Endothelial cell of umbilical vein (primary cell): ENCODE measurements around the gene DPP6. TPM values are rescaled to one million over a fixed set of nuclear protein-coding genes. Genes with fewer than 3 reads are reported as not detected.

Experiments used
- BruUV-seq: library from RNA; stranded (reverse); fragments of 400-500 nt; replicated peaks from 2 replicates; lab custom pipeline; 2021; lab: Mats Ljungman, UMichigan
- CTCF ChIA-PET: fragments of 300-600, 350-600 bp; sonication (Branson Sonifier 250); formaldehyde crosslinking; loops from one replicate; lab custom pipeline; 2021; ENCODE audit warnings: antibody characterized with exemption, inconsistent platforms; lab: Charles Lee
- POLR2A ChIA-PET: fragments of 300-600, 350-600 bp; sonication (Branson Sonifier 250); formaldehyde crosslinking; loops from one replicate; lab custom pipeline; 2021; ENCODE audit warnings: antibody characterized with exemption, inconsistent platforms; lab: Charles Lee
- DNase-seq: peaks from one replicate; pipeline ENCODE4 v3.0.0-alpha.2; 2011; ENCODE audit warnings: low read depth, low spot score
- FAIRE-seq: peaks from 2 replicates; lab custom pipeline; 2011; peaks lifted over from hg19 to GRCh38; lab: Jason Lieb, UNC
- H2AFZ ChIP-seq: 2 replicates; pipeline ENCODE4 v1.6.0; 2012; ENCODE audit warnings: low read depth, low read length, control low read depth, inconsistent platforms
- H3K27ac ChIP-seq: 2 replicates; pipeline ENCODE4 v1.5.1; 2011; ENCODE audit warnings: low read depth, mild to moderate bottlenecking, control low read depth, low read length, moderate library complexity; ENCODE audit not compliant: insufficient read depth
- H3K27me3 ChIP-seq, 2 experiments: 2 replicates each; pipeline versions ENCODE4 v1.6.0 to v1.6.1; 2011; ENCODE audit warnings: low read length in 2 of 2, mixed read lengths in 1 of 2; ENCODE audit not compliant: control insufficient read depth in 2 of 2, insufficient read depth in 2 of 2
- H3K36me3 ChIP-seq, 2 experiments: 2 replicates in 1 of 2; 3 replicates in 1 of 2; pipeline ENCODE4 v1.5.1; 2011; ENCODE audit warnings: low read length in 2 of 2, mild to moderate bottlenecking in 1 of 2, moderate library complexity in 1 of 2; ENCODE audit not compliant: control insufficient read depth in 2 of 2, insufficient read depth in 2 of 2; ENCODE audit errors: extremely low read depth in 1 of 2
- H3K4me1 ChIP-seq: 3 replicates; pipeline ENCODE4 v1.5.1; 2011; ENCODE audit warnings: mild to moderate bottlenecking, low read length; ENCODE audit not compliant: control insufficient read depth, insufficient read depth; ENCODE audit errors: extremely low read depth
- H3K4me2 ChIP-seq: 2 replicates; pipeline ENCODE4 v1.6.1; 2011; ENCODE audit warnings: low read length, control low read depth, mixed read lengths; ENCODE audit not compliant: insufficient read depth
- H3K4me3 ChIP-seq, 3 experiments: fragments of 200-600 bp in 1 of 3; sonication (generic), shearing (Covaris generic) in 1 of 3; replicated peaks in 1 of 3; 2 replicates each; pipeline ENCODE4 v1.5.1; 2011 to 2016; ENCODE audit warnings: control low read depth in 3 of 3, low read length in 3 of 3, mild to moderate bottlenecking in 2 of 3, inconsistent platforms in 1 of 3, low read depth in 1 of 3, moderate library complexity in 1 of 3; ENCODE audit not compliant: insufficient read depth in 1 of 3
- H3K79me2 ChIP-seq: 2 replicates; pipeline ENCODE4 v1.6.0; 2012; ENCODE audit warnings: low read length, inconsistent platforms; ENCODE audit not compliant: control insufficient read depth, insufficient read depth
- H3K9ac ChIP-seq: replicated peaks from 2 replicates; pipeline ENCODE3; 2011; ENCODE audit warnings: low read length, control low read depth; ENCODE audit not compliant: insufficient read depth; ENCODE audit errors: extremely low read depth
- H3K9me1 ChIP-seq: replicated peaks from 3 replicates; pipeline ENCODE4 v1.6.0; 2011; ENCODE audit warnings: mild to moderate bottlenecking, low read length; ENCODE audit not compliant: control insufficient read depth, insufficient read depth; ENCODE audit errors: extremely low read depth
- H3K9me3 ChIP-seq: replicated peaks from 2 replicates; pipeline ENCODE4 v1.5.1; 2012; ENCODE audit warnings: low read length, inconsistent platforms; ENCODE audit not compliant: control insufficient read depth, insufficient read depth
- H4K20me1 ChIP-seq: replicated peaks from 2 replicates; pipeline ENCODE3; 2011; ENCODE audit warnings: mild to moderate bottlenecking, low read length; ENCODE audit not compliant: control insufficient read depth, insufficient read depth; ENCODE audit errors: extremely low read depth
- EZH2 ChIP-seq: IDR thresholded peaks from 2 replicates; pipeline ENCODE4 v1.6.1; 2012; ENCODE audit warnings: borderline replicate concordance, low read depth, mild to moderate bottlenecking, moderate library complexity, low read length, inconsistent platforms; ENCODE audit not compliant: severe bottlenecking
- FOS ChIP-seq: IDR thresholded peaks from 2 replicates; pipeline ENCODE4 v1.6.1; 2011; ENCODE audit warnings: mild to moderate bottlenecking, low read length, moderate library complexity, borderline replicate concordance; ENCODE audit not compliant: insufficient read depth
- GATA2 ChIP-seq: IDR thresholded peaks from 2 replicates; pipeline ENCODE4 v1.7.0; 2011; ENCODE audit warnings: low read depth, mild to moderate bottlenecking, moderate library complexity, mixed read lengths, low read length; ENCODE audit not compliant: insufficient read length, insufficient read depth
- JUN ChIP-seq: IDR thresholded peaks from 2 replicates; pipeline ENCODE4 v1.6.1; 2011; ENCODE audit warnings: borderline replicate concordance, low read depth; ENCODE audit not compliant: insufficient read length, insufficient read depth
- MYC ChIP-seq: IDR thresholded peaks from one replicate; pipeline ENCODE4 v1.6.1; 2011; ENCODE audit warnings: mild to moderate bottlenecking, low read depth, low read length
- POLR2A ChIP-seq: IDR thresholded peaks from 2 replicates; pipeline ENCODE4 v1.6.1; 2012; ENCODE audit warnings: low read depth, mild to moderate bottlenecking, control low read depth, low read length
- POLR2AphosphoS5 ChIP-seq: IDR thresholded peaks from 2 replicates; pipeline ENCODE4 v1.6.1; 2012; ENCODE audit warnings: low read depth, mild to moderate bottlenecking, control low read depth, low read length, moderate library complexity; ENCODE audit not compliant: insufficient read depth
- dilution Hi-C: fragments of 300-500 bp; cut with MboI; formaldehyde crosslinking; loops from one replicate; pipeline ENCODE4 v1.15.0; 2019; ENCODE audit warnings: low sequenced_read_pairs; ENCODE audit not compliant: extremely low pct_ligation_motif_present
- intact Hi-C: fragments of 100-400 bp; cut with micrococcal nuclease; formaldehyde crosslinking; loops from one replicate; pipeline ENCODE4 v1.10.0; 2022
- polyA plus RNA-seq, 4 experiments: library from polyadenylated mRNA; depleted of rRNA in 3 of 4; stranded (reverse) in 3 of 4; unstranded in 1 of 4; fragments of >200 nt; gene quantifications; 2 replicates each; pipeline versions ENCODE4 v1.2.1 to v1.2.3, GENCODE V29; 2011 to 2012; ENCODE audit warnings: missing spikeins in 1 of 4
- total RNA-seq: library from RNA; stranded (reverse); gene quantifications from 2 replicates; pipeline ENCODE4 v1.2.3, GENCODE V29; 2021
- TF ChIP-seq, protein P1 (sequence below), 2 donors: IDR thresholded peaks; 1 replicate in 1 of 2; 2 replicates in 1 of 2; pipeline ENCODE4 v1.5.1; 2011; ENCODE audit warnings: low read length in 2 of 2, mild to moderate bottlenecking in 2 of 2, moderate library complexity in 2 of 2, control low read depth in 1 of 2, inconsistent platforms in 1 of 2, low read depth in 1 of 2; ENCODE audit not compliant: insufficient read depth in 1 of 2; ENCODE audit errors: extremely low read depth in 1 of 2
- TF ChIP-seq, protein P2 (sequence below): IDR thresholded peaks from 2 replicates; pipeline ENCODE4 v1.6.1; 2011; ENCODE audit not compliant: insufficient read depth, insufficient read length

The DPP6 gene
- total and polyA plus RNA-seq, 2 donors (not counting 3 experiments of a cell fraction or from before 2014, with no cell fraction given): not detected

DNA sequence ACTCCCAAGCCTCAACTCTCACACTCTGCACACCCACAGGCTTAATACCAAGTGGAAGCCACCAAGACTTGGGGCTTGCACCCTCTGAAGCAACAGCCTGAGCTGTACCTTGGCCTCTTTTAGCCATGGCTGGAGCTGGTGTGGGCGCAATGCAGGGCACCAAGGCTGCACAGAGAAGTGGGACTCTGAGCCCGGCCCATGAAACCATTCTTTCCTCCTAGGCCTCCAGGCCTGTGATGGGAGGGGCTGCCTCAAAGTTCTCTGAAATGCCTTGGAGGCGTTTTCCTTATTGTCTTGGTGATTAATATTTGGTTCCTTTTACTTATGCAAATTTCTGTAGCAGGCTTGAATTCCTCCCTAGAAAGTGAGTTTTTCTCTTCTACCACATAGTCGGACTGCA lies 674.2 kb downstream of the DPP6 start:
- DNase-seq (no peak), FAIRE-seq (no peak)
- Histone ChIP-seq H3K4me1 (no peaks in the 10 kb centered on the region), H4K20me1 (no peaks in the 10 kb centered on the region), H3K27ac (no peak overlapping the region), H3K9ac (no peak overlapping the region), H3K4me3 (no peak overlapping the region), H2AFZ (no peak overlapping the region), H3K79me2 (no peaks in the 10 kb centered on the region), H3K9me3 (peaks cover 3% of the 10 kb centered on the region), H3K27me3 (no peaks in the 10 kb centered on the region), H3K4me2 (no peak overlapping the region), H3K36me3 (no peaks in the 10 kb centered on the region), H3K9me1 (no peaks in the 10 kb centered on the region)
- dilution Hi-C loops: no loop called here
- CTCF ChIA-PET: interaction anchor here (0.5 kb wide), 1 partner anchor 1863 kb away, joined by 4 read pairs; no protein-coding TSS in a partner anchor
- TF ChIP-seq POLR2AphosphoS5 (no peak), JUN (no peak), GATA2 (no peak), FOS (no peak)
- TF ChIP-seq, protein P1, sequence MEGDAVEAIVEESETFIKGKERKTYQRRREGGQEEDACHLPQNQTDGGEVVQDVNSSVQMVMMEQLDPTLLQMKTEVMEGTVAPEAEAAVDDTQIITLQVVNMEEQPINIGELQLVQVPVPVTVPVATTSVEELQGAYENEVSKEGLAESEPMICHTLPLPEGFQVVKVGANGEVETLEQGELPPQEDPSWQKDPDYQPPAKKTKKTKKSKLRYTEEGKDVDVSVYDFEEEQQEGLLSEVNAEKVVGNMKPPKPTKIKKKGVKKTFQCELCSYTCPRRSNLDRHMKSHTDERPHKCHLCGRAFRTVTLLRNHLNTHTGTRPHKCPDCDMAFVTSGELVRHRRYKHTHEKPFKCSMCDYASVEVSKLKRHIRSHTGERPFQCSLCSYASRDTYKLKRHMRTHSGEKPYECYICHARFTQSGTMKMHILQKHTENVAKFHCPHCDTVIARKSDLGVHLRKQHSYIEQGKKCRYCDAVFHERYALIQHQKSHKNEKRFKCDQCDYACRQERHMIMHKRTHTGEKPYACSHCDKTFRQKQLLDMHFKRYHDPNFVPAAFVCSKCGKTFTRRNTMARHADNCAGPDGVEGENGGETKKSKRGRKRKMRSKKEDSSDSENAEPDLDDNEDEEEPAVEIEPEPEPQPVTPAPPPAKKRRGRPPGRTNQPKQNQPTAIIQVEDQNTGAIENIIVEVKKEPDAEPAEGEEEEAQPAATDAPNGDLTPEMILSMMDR (IDR thresholded peaks at IDR 0.05; ENCODE audit: extremely low read depth in 1 of 2, insufficient read depth in 1 of 2, low read depth in 1 of 2, low read length in 2 of 2): no peak
- POLR2A ChIA-PET: no interaction called here
- intact Hi-C loops: no loop called here
- BruUV-seq: no TSS peak

DNA sequence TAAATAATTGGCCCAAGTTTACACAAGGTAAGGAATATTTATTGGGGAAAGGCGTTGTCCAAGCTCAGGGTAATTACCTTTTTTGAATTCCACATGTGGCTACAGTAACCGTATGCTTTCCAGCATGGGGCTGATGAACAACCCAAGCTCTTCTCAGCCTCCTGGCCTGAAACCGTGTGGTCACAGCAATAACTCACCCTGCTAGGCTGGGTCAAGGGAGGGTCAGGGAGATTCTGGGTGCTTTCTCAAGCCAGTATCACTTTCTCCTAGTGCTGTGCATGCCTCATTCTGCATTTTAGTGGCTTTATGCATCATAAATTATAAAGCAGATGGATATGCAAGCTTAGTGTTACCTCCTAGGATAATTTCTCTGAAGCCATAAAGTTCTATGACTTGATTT lies 676.9 kb downstream of the DPP6 start:
- dilution Hi-C loops (no loop called here), intact Hi-C loops (no loop called here)
- no peak overlapping the region for H3K9ac ChIP-seq
- BruUV-seq: no TSS peak
- no peaks in the 10 kb centered on the region for H3K4me1 ChIP-seq
- no peaks in the 10 kb centered on the region for H3K79me2 ChIP-seq
- H4K20me1 ChIP-seq: no peaks in the 10 kb centered on the region
- CTCF ChIA-PET: no interaction called here
- peaks cover 6% of the 10 kb centered on the region for H3K9me3 ChIP-seq
- H3K9me1 ChIP-seq: no peaks in the 10 kb centered on the region
- no peak overlapping the region for H2AFZ ChIP-seq
- DNase-seq (no peak), FAIRE-seq (no peak)
- H3K4me2 ChIP-seq: no peak overlapping the region
- H3K4me3 ChIP-seq: no peak overlapping the region
- TF ChIP-seq FOS (no peak), POLR2A (no peak), JUN (no peak), EZH2 (no peak), MYC (no peak), POLR2AphosphoS5 (no peak), GATA2 (no peak)
- TF ChIP-seq, protein P1 (IDR thresholded peaks at IDR 0.05; ENCODE audit: extremely low read depth in 1 of 2, insufficient read depth in 1 of 2, low read depth in 1 of 2, low read length in 2 of 2): no peak
- TF ChIP-seq, protein P2, sequence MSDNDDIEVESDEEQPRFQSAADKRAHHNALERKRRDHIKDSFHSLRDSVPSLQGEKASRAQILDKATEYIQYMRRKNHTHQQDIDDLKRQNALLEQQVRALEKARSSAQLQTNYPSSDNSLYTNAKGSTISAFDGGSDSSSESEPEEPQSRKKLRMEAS: no peak
- H3K27ac ChIP-seq: no peak overlapping the region
- POLR2A ChIA-PET: no interaction called here
- H3K36me3 ChIP-seq: no peaks in the 10 kb centered on the region
- no peaks in the 10 kb centered on the region for H3K27me3 ChIP-seq
